RWPE1 (cell line): Measurements from ENCODE around the gene SNRPD2.

Experiments used
- CTCF ChIA-PET: fragments of 350-600 bp; sonication (Branson Sonifier 250); formaldehyde crosslinking; extraction: SDS; loops from one replicate; lab custom pipeline; 2021; lab: Yijun Ruan, JAX
- POLR2A ChIA-PET: fragments of 400-600 bp; formaldehyde crosslinking; extraction: SDS; loops from one replicate; lab custom pipeline; 2020; ENCODE audit warnings: antibody characterized with exemption; ENCODE audit not compliant: low non-redundant PET; lab: Yijun Ruan, JAX
- DNase-seq: peaks from one replicate; pipeline ENCODE4 v3.0.0; 2012; ENCODE audit warnings: low spot score
- H3K27ac ChIP-seq: fragments of 450-650 bp; 2 replicates; pipeline ENCODE4 v1.5.1; 2017
- TF ChIP-seq, protein P1 (sequence below): fragments of 450-650 bp; conservative IDR thresholded peaks from 2 replicates; pipeline ENCODE4 v1.5.1; 2017; ENCODE audit warnings: low read depth, mild to moderate bottlenecking

SNRPD2 gene

DNA sequence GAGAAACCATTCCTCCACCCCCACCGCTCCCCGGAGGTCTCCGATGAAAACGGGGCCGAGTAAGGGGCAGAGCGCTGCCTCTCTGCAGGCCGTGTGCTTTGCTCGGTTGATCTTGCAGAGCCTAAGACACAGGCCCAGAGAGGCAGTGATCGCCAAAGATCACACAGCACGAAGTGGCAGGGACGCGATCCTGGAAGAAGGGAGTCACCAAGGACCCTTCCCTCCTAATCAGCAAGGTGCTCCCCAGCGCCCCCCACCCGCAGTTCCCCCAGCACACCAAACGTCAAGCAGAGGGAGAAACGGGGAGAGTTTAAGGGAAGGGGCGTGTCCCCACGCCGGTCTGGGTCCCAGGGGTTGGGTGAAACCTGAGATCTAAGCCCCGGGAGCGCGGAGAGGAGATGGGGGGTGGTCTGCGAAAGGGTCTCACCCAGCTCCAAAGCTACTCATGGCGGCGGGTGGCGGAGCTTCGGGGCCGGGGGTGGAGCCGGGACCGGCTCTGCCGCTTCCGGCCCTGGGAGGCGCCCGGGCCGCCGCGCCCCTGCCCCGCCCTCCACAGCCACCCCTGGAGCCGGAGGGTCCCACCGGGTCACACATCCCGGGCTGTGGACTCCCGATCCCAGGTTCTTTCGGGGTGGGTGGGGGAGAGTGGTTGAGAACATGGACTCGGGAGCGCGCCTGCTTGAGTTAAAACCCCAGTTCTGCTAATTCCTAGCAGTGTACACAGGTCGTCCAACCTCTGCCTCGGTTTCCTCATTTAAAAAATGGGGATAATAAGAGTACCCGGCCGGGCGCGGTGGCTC lies 52.6 kb downstream of the SNRPD2 start, which contains the start of gene EML2:
EML2 (minus strand) TSS at position 468 of the 800 bp plus-strand sequence; CDS start at position 447, 21 bp downstream.
- CTCF ChIA-PET, result interaction anchor here (0.6 kb wide), 1 partner anchor 20 kb away, joined by 4 read pairs; no protein-coding TSS in a partner anchor
- peak; percentile 37 for DNase-seq
- TF ChIP-seq, protein P1, sequence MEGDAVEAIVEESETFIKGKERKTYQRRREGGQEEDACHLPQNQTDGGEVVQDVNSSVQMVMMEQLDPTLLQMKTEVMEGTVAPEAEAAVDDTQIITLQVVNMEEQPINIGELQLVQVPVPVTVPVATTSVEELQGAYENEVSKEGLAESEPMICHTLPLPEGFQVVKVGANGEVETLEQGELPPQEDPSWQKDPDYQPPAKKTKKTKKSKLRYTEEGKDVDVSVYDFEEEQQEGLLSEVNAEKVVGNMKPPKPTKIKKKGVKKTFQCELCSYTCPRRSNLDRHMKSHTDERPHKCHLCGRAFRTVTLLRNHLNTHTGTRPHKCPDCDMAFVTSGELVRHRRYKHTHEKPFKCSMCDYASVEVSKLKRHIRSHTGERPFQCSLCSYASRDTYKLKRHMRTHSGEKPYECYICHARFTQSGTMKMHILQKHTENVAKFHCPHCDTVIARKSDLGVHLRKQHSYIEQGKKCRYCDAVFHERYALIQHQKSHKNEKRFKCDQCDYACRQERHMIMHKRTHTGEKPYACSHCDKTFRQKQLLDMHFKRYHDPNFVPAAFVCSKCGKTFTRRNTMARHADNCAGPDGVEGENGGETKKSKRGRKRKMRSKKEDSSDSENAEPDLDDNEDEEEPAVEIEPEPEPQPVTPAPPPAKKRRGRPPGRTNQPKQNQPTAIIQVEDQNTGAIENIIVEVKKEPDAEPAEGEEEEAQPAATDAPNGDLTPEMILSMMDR, result peak; percentile 40
- H3K27ac ChIP-seq, result peak within 1 kb of the TSS; percentile 99
- POLR2A ChIA-PET, result interaction anchor here (1.2 kb wide), 1 partner anchor 15 kb away, joined by 3 read pairs; no protein-coding TSS in a partner anchor

DNA sequence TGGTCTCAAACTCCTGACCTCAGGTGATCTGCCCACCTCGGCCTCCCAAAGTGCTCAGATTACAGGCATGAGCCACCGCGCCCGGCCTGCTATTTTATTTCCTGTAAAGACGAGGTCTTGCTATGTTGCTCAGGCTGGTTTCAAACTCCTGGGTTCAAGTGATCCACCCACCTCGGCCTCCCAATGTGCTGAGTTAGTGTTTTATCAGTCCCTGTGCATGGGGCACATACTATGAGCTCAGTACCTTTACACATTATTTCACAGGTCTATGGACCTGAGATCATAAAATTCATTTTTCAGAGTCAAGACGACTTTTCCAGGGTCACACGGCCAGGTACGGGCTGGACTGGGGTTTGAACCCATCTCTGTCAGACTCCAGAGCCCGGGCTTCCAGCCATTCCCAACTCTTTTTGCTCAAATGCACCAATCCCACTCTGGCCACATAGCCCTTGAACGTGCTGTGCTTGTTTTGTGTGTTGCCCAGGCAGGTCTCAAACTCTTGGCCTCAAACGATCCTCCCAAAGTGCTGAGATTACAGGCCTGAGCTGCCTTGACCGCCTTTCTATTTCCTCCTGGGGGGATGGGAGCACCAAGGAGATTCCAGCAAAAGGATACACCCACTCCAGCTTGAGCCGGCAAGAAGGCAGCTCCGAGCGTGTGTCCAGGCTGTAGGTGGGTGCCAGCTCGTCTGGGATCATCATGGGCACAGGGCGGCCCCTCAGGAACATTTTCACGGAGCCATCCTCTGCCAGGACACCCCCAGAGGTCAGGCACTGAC lies 53.7 kb downstream of the SNRPD2 start:
- ChIA-PET CTCF (interaction anchor here (0.5 to 0.7 kb wide), 2 partner anchors 13 to 354 kb away, joined by 3 read pairs; no protein-coding TSS in a partner anchor), POLR2A (interaction anchor here (0.5 to 1.2 kb wide), 2 partner anchors 14 to 29 kb away, joined by 3 read pairs; no protein-coding TSS in a partner anchor)
- DNase-seq, result peak; percentile 49
- TF ChIP-seq, protein P1, result no peak
- H3K27ac ChIP-seq, result peak overlapping the region; percentile 99
